GM12801 (cell line): ENCODE results near the gene FAT1.

Experiments used
- TF ChIP-seq, protein P1 (sequence below): IDR thresholded peaks from one replicate; pipeline ENCODE4 v1.5.1; 2011; ENCODE audit warnings: control low read depth; ENCODE audit not compliant: insufficient read length; ENCODE audit errors: extremely low read depth

The FAT1 gene

DNA sequence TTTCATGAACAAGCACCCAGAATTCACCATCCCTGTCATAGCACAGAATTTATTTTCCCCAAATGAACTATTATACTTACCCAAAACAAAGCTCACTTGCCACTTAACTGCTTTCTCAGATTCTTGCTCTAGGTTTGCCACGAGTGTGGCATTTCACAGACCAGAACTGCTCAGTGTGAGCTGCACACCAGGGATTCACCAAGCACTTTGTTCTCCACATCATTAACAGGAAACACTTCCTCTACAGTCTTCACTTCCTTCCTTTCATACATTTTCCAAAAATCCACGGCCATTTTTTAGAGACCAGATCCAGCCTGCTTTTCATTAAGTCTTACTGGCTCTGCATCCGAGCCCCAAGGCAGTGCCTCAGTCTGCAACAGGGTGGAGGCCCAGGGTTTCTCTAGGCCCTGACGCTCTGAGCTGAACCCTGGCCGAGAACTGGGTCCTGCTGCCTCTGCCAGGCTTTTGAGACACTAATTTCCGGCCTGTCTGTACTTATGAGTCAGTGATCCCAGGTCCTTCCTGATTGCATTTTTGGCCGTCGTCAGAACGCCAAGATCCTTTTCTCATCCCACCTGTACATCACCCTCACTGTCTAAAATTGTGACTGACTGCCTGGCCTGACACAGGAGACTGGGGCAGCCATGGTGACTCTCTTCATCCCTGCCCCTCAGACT, 100.7 kb downstream of the FAT1 start:
- TF ChIP-seq, protein P1, sequence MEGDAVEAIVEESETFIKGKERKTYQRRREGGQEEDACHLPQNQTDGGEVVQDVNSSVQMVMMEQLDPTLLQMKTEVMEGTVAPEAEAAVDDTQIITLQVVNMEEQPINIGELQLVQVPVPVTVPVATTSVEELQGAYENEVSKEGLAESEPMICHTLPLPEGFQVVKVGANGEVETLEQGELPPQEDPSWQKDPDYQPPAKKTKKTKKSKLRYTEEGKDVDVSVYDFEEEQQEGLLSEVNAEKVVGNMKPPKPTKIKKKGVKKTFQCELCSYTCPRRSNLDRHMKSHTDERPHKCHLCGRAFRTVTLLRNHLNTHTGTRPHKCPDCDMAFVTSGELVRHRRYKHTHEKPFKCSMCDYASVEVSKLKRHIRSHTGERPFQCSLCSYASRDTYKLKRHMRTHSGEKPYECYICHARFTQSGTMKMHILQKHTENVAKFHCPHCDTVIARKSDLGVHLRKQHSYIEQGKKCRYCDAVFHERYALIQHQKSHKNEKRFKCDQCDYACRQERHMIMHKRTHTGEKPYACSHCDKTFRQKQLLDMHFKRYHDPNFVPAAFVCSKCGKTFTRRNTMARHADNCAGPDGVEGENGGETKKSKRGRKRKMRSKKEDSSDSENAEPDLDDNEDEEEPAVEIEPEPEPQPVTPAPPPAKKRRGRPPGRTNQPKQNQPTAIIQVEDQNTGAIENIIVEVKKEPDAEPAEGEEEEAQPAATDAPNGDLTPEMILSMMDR = no peak

DNA sequence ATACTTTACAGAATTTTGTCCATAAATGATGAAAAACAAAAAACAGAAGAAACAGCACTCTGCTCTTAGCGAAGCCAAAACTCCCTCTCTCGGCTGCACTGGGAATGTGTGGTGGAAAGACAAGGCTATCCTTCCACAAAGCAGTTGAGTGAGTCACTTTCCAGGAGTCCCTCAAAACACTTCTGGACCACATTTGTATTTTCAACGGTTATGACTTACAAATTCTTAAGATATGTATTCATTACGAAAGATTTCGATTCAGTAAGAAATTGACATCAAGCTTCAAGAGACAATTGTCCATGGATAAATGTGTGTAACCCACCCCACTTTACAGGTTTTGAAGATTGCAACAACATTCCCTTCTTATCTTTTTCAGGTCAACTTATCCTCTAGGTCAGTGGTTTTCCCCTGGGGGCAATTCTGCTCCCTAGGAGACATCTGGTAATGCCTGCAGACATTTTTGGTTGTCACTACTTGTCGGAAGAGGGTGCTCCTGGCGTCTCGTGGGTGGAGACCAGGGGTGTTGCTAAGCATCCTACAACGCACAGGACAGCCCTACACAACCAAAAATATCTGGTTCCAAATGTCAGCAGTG, 101.6 kb downstream of the FAT1 start:
- TF ChIP-seq, protein P1 = no peak

DNA sequence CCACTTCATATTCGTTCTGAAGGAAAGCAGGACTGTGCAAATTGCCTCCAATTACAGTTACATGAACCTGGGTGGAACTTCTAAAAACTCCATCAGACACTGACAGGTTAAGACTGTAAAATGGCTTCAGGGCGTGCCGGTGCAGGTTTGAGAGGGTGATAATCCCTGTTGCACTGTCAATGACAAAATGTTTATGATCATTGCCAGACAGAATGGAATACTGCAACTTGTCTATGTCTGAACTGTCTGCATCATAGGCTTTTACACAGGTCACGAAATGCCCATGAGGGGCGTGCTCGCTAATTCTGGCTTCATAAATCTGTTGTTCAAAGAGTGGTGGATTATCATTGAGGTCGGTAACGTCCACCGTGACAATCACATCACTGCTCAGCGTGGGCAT, 104.6 kb downstream of the FAT1 start:
- TF ChIP-seq, protein P1 = no peak

DNA sequence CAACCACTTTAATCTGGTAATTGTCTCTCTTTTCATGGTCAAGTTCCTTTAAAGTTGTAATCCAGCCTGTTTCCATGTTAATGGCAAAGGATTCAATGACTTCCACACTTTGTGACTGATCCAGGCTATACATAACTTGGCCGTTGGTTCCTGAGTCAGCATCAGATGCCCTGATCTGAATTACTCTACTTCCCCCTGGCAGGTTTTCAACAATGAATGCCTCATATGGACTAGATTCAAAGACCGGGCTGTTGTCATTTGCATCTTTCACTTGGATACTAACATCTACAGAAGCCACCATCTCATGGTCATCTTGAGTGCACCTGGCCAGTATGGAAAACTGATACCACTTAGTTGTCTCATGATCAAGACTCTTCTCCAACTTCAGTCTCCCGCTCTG, 105.7 kb downstream of the FAT1 start:
- TF ChIP-seq, protein P1 = no peak

DNA sequence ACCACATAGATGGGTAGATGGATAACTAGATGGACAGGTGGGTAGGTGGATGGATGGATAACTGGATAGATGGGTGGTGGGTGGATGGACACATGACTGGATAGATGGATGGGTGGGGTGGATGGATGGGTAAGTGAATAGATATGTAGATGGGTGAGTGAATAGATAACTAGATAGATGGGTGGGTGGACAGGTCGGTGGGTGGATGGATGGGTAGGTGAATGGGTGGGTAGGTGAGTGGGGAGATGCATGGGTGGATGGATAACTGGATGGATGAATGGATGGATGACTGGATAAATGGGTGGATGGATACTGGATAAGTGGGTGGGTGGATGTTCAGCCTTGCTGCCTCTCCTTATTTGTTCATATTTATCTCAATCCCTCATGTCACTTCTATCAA, 116.2 kb downstream of the FAT1 start:
- TF ChIP-seq, protein P1 = no peak

DNA sequence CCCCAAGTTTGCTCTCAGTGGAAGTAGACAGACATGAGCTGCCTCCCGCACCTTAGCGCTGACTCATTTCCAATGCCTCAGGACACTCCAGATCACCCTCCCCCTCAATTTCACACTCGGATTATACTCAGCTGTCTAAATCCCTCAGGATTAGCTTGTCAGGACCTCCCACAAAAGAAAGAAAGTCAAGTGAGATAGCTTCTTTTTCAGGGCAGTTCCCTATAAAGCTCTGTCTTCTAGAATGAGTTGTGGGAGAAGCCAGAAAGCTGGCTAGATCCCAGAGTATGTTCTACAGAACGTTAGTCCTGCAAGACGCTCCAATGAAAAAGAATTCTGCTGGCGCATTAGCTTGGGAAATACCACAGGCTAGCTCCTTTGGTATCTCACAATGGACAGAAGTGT, 117.1 kb downstream of the FAT1 start:
- TF ChIP-seq, protein P1 = no peak

DNA sequence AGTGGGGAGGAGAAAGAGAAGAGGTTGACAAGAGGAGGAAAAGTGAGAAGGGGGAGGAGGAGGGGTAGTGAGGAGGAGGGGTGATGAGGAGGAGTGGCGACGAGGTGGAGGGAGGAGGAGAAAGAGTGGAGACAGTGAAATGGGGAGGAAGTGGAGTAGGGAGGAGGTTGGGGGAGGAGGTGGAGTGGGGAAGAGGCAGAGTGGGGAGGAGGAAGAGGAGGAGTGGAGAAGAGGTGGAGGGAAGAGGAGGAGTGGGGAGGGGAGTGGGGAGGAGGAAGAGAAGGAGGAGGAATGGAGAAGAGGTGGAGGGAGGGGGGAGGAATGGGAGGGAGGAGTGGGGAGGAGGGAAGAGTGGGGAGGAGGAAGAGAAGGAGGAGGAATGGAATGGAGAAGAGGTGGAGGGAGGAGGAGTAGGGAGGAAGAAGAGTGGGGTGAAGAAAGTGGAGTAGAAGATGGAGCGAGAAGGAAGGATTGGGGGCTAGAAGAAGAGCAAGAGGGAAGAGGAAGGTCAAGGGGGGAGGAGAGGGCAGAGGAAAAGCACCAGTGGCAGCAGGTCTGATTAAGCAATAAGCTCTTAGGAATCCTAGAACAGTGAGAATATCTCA, 118.3 kb downstream of the FAT1 start:
- TF ChIP-seq, protein P1 = no peak
